GM12801 (cell line): ENCODE data around the gene CFL2.

ENCODE experiments used
- CTCF ChIP-seq: IDR thresholded peaks from one replicate; pipeline ENCODE4 v1.5.1; 2011; ENCODE audit warnings: control low read depth; ENCODE audit not compliant: insufficient read length; ENCODE audit errors: extremely low read depth

CFL2 gene

DNA sequence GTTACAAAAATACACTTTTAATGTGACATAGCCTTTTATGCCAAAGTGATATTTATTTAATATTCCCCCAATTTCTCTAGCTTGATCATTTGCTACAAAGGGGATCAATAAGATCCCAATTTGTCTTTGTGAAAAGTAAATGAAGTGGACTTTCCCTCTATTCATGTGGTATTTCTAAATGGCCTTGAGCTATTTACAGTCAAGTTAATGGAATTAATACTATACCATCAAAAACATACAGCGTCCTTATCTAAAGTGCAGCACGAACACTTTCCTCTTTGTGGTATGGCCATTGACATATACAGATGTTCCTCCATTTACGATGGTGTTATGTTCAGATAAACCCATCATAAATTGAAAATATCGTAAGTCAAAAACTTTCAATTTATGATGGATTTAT is 23.2 kb downstream of the CFL2 start:
- TF ChIP-seq CTCF = no peak

DNA sequence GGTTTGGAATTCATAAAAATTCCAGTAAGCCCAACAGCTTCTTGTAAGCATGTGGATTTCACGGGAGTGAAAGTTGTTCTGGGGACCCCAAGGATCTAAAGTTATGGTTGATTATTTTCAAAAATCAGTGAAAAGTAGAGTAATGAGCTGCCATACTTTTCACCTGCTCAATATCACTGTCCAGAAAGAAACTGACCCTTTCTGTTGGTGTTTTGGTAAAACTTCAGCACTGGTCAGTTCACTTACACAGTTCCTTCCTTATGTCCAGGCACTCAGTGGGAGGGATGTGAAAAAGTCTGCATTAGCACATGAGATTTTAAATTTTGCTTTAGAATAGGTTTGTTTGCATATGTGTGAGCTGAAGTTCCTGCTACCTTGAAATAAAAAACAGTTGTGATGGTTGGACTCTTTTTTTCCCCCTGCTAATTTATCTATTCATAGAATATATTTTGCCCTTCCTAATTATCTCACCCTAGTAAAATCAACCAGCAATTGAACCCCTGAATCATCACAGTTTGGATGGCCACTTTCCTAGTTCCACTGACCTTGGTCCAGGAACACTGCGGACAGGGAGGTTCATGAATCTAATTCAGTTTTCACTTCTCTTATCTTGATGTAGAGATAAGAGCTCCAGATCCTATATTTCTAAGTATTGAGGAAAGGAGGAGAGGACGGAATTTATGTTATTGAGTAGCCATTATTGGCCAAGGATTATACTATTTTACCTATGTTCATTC is 25.8 kb downstream of the CFL2 start:
- no peak for TF ChIP-seq CTCF

DNA sequence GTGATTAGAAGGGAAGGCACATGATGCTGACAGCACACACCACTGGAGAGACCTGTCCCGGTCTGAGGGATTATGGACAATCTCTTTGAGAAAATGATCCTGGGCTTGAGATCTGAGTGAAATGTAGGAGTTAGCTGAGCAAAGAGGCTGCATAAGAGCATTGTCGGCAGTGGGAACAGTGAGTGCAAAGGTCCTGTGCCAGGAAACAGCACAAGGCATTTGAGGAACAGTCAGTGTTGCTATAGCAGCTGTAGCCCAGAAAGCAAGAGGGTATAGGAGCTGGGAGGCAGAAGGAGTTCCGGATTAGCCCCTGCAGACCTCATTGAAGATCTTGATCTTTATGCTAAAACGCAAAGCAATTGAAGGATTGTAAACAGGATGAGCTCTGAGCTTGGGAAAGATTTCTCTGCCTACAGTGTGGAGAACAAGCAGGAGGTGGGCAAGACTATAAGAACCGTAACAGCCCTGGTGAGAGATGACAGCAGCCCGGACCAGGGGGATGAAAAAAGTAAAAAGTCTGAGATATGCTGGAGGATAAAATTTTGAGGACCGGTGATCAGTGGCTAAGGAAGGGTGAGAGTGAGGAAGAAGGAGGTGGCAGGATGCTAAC is 28.5 kb downstream of the CFL2 start:
- no peak for TF ChIP-seq CTCF

DNA sequence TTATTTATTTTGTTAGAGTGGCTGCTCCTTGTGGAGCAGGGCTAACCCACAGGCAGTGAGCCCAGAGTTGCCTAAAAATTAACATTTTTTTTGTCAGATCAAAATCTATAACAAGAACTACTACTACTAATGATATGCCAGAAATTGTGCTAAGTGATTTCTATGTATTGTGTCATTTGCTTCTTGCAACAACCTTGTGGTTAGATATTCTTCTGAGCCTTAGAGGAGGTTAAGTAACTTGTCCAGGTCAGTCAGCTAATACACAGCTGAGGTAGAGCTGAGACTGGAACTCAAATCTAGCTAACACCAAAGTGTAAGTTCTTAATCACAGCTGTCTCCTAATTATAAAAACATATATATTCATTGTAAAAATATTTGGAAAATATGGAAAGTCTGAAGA is 29.8 kb downstream of the CFL2 start:
- no peak for TF ChIP-seq CTCF

GRCh38 chr14:34682787-34683321 is 31.5 kb downstream of the CFL2 start:
- no peak for TF ChIP-seq CTCF

DNA sequence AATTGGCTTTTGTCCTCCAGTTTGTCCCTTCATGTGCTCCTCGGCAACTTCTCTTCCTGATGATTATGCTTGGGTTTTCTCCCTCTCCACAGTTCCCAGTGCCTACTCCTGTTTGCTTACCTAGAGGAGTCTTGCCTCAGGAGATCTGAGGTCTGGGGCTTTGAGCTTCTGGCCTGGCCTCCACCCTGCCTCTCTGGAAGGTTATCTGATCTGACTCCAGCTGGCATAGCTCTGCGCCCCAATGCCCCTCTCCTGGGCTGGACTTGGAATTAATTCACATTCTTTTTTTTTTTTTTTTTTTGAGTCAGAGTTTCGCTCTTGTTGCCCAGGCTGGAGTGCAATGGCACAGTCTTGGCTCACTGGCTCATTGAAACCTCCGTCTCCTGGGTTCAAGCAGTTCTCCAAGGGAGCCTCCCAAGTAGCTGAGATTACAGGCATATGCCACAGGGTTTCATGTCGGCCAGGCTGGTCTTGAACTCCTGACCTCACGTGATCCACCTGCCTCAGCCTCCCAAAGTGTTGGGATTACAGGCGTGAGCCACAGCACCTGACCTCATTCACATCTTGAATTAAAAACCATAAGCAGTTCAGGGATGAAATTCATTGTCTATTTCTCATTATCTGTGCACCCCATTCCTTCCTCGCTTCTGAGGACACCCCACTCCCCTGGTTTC is 33.5 kb downstream of the CFL2 start:
- no peak for TF ChIP-seq CTCF

- no peak for TF ChIP-seq CTCF
Measured at GRCh38 chr14:34678735-34679134, 35.7 kb downstream of the CFL2 start.
